Keratinocyte (primary cell): ENCODE results near the gene SSH2. TPM values are rescaled to one million over a fixed set of nuclear protein-coding genes. Genes with fewer than 3 reads are reported as not detected.

Experiments
- DNase-seq: peaks from one replicate; pipeline ENCODE4 v3.0.0-alpha.2; 2011; ENCODE audit warnings: low read depth, missing footprints, low spot score
- FAIRE-seq: peaks from 2 replicates; lab custom pipeline; 2011; peaks lifted over from hg19 to GRCh38; lab: Jason Lieb, UNC
- H2AFZ ChIP-seq: 2 replicates; pipeline ENCODE4 v1.6.0; 2012; ENCODE audit warnings: low read length, control low read depth, inconsistent platforms; ENCODE audit not compliant: control insufficient read depth
- H3K27ac ChIP-seq: 2 replicates; pipeline ENCODE4 v1.5.1; 2011; ENCODE audit warnings: low read length; ENCODE audit not compliant: control insufficient read depth, insufficient read depth
- H3K27me3 ChIP-seq: 3 replicates; pipeline ENCODE4 v1.6.0; 2011; ENCODE audit warnings: low read length; ENCODE audit not compliant: control insufficient read depth, insufficient read depth; ENCODE audit errors: extremely low read depth
- H3K36me3 ChIP-seq, 2 experiments: 2 replicates in 1 of 2; 3 replicates in 1 of 2; pipeline ENCODE4 v1.5.1; 2011; ENCODE audit warnings: low read length in 2 of 2, mild to moderate bottlenecking in 1 of 2; ENCODE audit not compliant: control insufficient read depth in 2 of 2, insufficient read depth in 2 of 2; ENCODE audit errors: extremely low read depth in 1 of 2
- H3K4me1 ChIP-seq: 3 replicates; pipeline ENCODE4 v1.5.1; 2011; ENCODE audit warnings: low read length; ENCODE audit not compliant: control insufficient read depth, insufficient read depth; ENCODE audit errors: extremely low read depth
- H3K4me2 ChIP-seq: 3 replicates; pipeline ENCODE4 v1.6.0; 2011; ENCODE audit warnings: low read depth, low read length; ENCODE audit not compliant: control insufficient read depth, insufficient read depth; ENCODE audit errors: extremely low read depth
- H3K4me3 ChIP-seq, 3 experiments: fragments of 200-600 bp in 1 of 3; sonication (generic) in 1 of 3; 2 replicates in 2 of 3; 3 replicates in 1 of 3; pipeline ENCODE4 v1.5.1; 2011 to 2016; ENCODE audit warnings: low read length in 3 of 3, mild to moderate bottlenecking in 3 of 3, control low read depth in 2 of 3, inconsistent platforms in 1 of 3, low read depth in 1 of 3, mixed read lengths in 1 of 3, mixed run types in 1 of 3, moderate library complexity in 1 of 3; ENCODE audit not compliant: control insufficient read depth in 2 of 3, insufficient read depth in 2 of 3; ENCODE audit errors: extremely low read depth in 1 of 3
- H3K79me2 ChIP-seq: 2 replicates; pipeline ENCODE4 v1.6.0; 2012; ENCODE audit warnings: low read length; ENCODE audit not compliant: control insufficient read depth, insufficient read depth
- H3K9ac ChIP-seq: 3 replicates; pipeline ENCODE4 v1.6.0; 2011; ENCODE audit warnings: low read length; ENCODE audit not compliant: control insufficient read depth, insufficient read depth; ENCODE audit errors: extremely low read depth
- H3K9me1 ChIP-seq: 3 replicates; pipeline ENCODE4 v1.6.0; 2011; ENCODE audit warnings: low read length; ENCODE audit not compliant: control insufficient read depth, insufficient read depth; ENCODE audit errors: extremely low read depth
- H3K9me3 ChIP-seq: 2 replicates; pipeline ENCODE4 v1.5.1; 2012; ENCODE audit warnings: low read depth, low read length; ENCODE audit not compliant: control insufficient read depth
- H4K20me1 ChIP-seq: 3 replicates; pipeline ENCODE4 v1.6.0; 2011; ENCODE audit warnings: low read length; ENCODE audit not compliant: control insufficient read depth, insufficient read depth; ENCODE audit errors: extremely low read depth
- CTCF ChIP-seq, 3 experiments: IDR thresholded peaks in 1 of 3; conservative IDR thresholded peaks in 1 of 3; optimal IDR thresholded peaks in 1 of 3; 2 replicates in 2 of 3; 3 replicates in 1 of 3; pipeline versions ENCODE3 to v1.5.1; 2011; ENCODE audit warnings: low read length in 3 of 3, mild to moderate bottlenecking in 3 of 3, moderate library complexity in 2 of 3, control low read depth in 1 of 3, inconsistent platforms in 1 of 3; ENCODE audit not compliant: insufficient read depth in 2 of 3; ENCODE audit errors: extremely low read depth in 1 of 3
- EZH2 ChIP-seq: IDR thresholded peaks from one replicate; pipeline ENCODE4 v1.6.1; 2012; ENCODE audit warnings: inconsistent platforms, mild to moderate bottlenecking, low read length, moderate library complexity
- dilution Hi-C: fragments of 300-500 bp; cut with MboI; formaldehyde crosslinking; loops from one replicate; pipeline ENCODE4 v1.7.0; 2020; ENCODE audit warnings: low sequenced_read_pairs; ENCODE audit not compliant: extremely low pct_ligation_motif_present
- polyA plus RNA-seq, 5 experiments: library from polyadenylated mRNA; depleted of rRNA in 3 of 5; stranded (reverse) in 3 of 5; stranded (forward) in 1 of 5; unstranded in 1 of 5; fragments of >200 nt; gene quantifications; 1 replicate in 1 of 5; 2 replicates in 3 of 5; 3 replicates in 1 of 5; pipeline versions ENCODE4 v1.2.1 to v1.2.3, GENCODE V29; 2011 to 2012; ENCODE audit warnings: missing spikeins in 2 of 5, low read depth in 1 of 5, low replicate concordance in 1 of 5

The SSH2 gene
- polyA plus RNA-seq, 1 donor (not counting 4 experiments of a cell fraction or from before 2014, with no cell fraction given): 13.9 TPM

GRCh38 chr17:29796652-29797051, 133.4 kb downstream of the SSH2 start:
- Histone ChIP-seq H3K9me1 (no peaks in the 10 kb centered on the region), H3K9ac (no peak overlapping the region), H3K79me2 (peaks cover 2% of the 10 kb centered on the region), H3K9me3 (no peaks in the 10 kb centered on the region), H4K20me1 (no peaks in the 10 kb centered on the region), H2AFZ (no peak overlapping the region), H3K27me3 (no peaks in the 10 kb centered on the region), H3K4me2 (no peak overlapping the region), H3K36me3 (peaks cover 0 to 2% of the 10 kb centered on the region in 2 experiments), H3K27ac (no peak overlapping the region), H3K4me1 (peaks cover 5% of the 10 kb centered on the region), H3K4me3 (no peak overlapping the region)
- DNase-seq (no peak), FAIRE-seq (no peak)
- dilution Hi-C loops: no loop called here
- no peak for TF ChIP-seq EZH2
- no peak for TF ChIP-seq CTCF (optimal IDR thresholded peaks at IDR 0.05 in 1 of 3, IDR thresholded peaks at IDR 0.05 in 1 of 3, conservative IDR thresholded peaks at IDR 0.05 in 1 of 3; ENCODE audit: extremely low read depth in 1 of 3, insufficient read depth in 2 of 3, low read length in 3 of 3)

DNA sequence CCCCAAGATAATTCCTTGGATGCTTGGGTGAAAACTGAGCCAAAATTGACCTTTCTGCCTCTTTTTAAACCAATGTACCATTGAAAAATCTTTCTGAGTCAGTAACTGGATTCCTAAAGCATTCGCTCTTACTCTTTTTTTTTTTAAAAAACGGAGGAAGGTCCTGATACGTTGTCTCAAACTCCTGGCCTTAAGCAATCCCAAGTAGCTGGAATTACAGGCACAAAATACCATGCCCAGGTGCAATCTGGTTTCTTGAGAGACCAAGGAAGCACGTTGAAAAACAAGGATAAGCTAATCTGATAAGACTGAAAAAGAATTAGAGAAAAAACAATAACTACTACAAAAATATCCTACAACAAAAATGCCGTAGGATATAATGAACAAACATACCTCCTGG, 136.5 kb downstream of the SSH2 start:
- TF ChIP-seq EZH2 (no peak), CTCF (optimal IDR thresholded peaks at IDR 0.05 in 1 of 3, IDR thresholded peaks at IDR 0.05 in 1 of 3, conservative IDR thresholded peaks at IDR 0.05 in 1 of 3; ENCODE audit: extremely low read depth in 1 of 3, insufficient read depth in 2 of 3, low read length in 3 of 3) (no peak)
- no peak overlapping the region for H3K4me2 ChIP-seq
- no peak for FAIRE-seq
- DNase-seq: no peak
- H2AFZ ChIP-seq: no peak overlapping the region
- no peaks in the 10 kb centered on the region for H4K20me1 ChIP-seq
- no peaks in the 10 kb centered on the region for H3K9me1 ChIP-seq
- H3K4me3 ChIP-seq: no peak overlapping the region
- peaks cover 0 to 5% of the 10 kb centered on the region in 2 experiments for H3K36me3 ChIP-seq
- no peaks in the 10 kb centered on the region for H3K9me3 ChIP-seq
- H3K27me3 ChIP-seq: no peaks in the 10 kb centered on the region
- H3K9ac ChIP-seq: no peak overlapping the region
- peaks cover 15% of the 10 kb centered on the region for H3K4me1 ChIP-seq
- no peak overlapping the region for H3K27ac ChIP-seq
- dilution Hi-C loops: no loop called here
- H3K79me2 ChIP-seq: no peaks in the 10 kb centered on the region
